ENCODE data around the gene HDAC8. TPM values are rescaled to one million over a fixed set of nuclear protein-coding genes. Genes with fewer than 3 reads are reported as not detected.

Gene HDAC8
- total RNA-seq, 2 donors from 2014 or later: 33.3 to 33.9 TPM

DNA sequence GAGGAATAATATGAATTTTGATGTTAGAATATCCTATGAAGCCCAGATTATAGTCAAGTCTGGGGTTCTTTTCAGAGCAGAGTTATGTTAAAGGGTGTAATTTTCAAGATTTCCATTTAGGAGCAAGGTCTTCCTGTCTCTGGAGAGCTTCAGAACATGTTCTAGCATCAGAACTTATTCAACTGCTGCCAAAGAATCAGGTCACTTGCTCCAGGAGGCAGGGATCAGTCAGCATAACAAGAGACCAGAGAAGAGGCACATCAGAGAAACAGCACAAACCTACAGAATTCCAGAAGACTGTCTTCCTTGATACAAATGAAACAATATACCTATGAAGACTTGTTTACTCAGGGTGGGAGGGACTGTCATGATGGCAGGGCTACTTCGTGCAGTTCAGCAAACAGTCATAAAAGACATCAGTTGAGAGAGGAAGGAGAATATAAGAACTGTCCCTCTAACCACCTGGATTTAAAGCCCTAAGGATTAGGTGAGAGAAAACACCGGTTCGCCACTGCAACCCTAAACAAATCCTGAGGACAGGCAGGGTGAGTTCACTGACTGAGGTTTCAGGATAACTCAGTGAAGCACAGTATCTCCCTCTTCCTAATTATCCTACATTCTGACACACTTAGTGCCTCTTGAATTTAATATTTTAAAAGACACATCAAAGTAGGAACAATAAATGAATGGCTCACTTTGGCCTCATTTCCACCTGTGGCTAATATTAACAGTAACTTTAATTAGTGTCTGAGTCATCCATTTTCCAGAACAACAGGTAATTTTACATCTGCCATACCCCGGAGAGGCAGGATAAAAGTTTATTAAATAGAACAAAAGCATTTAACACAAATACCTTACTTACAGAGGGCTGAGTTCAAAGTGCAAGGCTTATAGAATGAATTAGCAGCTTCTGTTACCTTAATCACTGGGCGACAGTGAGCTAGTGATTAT is 93.0 kb downstream of the HDAC8 start:
- no peak for DNase-seq
- Histone ChIP-seq H3K9ac (ENCODE audit: extremely low read depth, low read length, poor library complexity, severe bottlenecking) (no peak overlapping the region), H3K4me3 (ENCODE audit: low read length) (no peak overlapping the region), H3K36me3 (ENCODE audit: control insufficient read depth, insufficient read depth, low read length) (peaks cover 4% of the 10 kb centered on the region), H3K4me1 (ENCODE audit: control insufficient read depth, insufficient read depth, low read length) (no peaks in the 10 kb centered on the region), H3K27ac (ENCODE audit: low read depth, low read length) (no peak overlapping the region), H3K9me3 (ENCODE audit: control insufficient read depth, low read length) (no peaks in the 10 kb centered on the region), H3K27me3 (ENCODE audit: control insufficient read depth, insufficient read depth, low read length, poor library complexity, severe bottlenecking) (no peaks in the 10 kb centered on the region)
- 40 to 82% methylated on average over 1 to 5 of the region's 5 CpGs for whole genome bisulfite sequencing, 2 experiments (ENCODE audit: insufficient coverage in 1 of 2, insufficient read length in 1 of 2)
- Mint-ChIP-seq H3K27ac (no peak overlapping the region), H3K27me3 (ENCODE audit: insufficient read depth) (no peaks in the 10 kb centered on the region), H3K36me3 (ENCODE audit: low read depth) (peaks cover 8% of the 10 kb centered on the region), H3K9me3 (peaks cover 47% of the 10 kb centered on the region), H3K4me3 (no peak overlapping the region), H3K4me1 (peaks cover 1% of the 10 kb centered on the region)
- TF ChIP-seq, protein P1, sequence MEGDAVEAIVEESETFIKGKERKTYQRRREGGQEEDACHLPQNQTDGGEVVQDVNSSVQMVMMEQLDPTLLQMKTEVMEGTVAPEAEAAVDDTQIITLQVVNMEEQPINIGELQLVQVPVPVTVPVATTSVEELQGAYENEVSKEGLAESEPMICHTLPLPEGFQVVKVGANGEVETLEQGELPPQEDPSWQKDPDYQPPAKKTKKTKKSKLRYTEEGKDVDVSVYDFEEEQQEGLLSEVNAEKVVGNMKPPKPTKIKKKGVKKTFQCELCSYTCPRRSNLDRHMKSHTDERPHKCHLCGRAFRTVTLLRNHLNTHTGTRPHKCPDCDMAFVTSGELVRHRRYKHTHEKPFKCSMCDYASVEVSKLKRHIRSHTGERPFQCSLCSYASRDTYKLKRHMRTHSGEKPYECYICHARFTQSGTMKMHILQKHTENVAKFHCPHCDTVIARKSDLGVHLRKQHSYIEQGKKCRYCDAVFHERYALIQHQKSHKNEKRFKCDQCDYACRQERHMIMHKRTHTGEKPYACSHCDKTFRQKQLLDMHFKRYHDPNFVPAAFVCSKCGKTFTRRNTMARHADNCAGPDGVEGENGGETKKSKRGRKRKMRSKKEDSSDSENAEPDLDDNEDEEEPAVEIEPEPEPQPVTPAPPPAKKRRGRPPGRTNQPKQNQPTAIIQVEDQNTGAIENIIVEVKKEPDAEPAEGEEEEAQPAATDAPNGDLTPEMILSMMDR (conservative IDR thresholded peaks at IDR 0.05): no peak

DNA sequence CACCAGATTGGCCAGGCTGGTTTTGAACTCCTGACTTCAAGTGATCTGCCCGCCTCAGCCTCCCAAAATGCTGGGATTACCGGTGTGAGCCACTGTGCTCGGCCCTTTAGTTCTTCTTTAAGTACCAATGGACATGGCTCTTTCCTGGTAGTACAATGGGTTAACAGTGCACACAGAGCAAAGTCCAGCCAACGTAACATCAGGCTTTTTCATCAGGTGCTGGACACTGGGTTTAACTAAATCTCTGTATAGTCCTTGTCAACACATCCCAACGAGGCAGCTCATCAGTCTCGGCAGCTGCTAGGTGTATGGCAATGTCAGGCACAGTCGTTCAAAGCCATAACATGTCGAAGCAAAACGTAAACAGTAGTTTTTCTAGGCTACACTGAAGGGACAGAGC is 93.8 kb downstream of the HDAC8 start:
- H3K4me1 Mint-ChIP-seq: peaks cover 1% of the 10 kb centered on the region
- H3K27ac Mint-ChIP-seq: no peak overlapping the region
- TF ChIP-seq, protein P1 (conservative IDR thresholded peaks at IDR 0.05): no peak
- no peak overlapping the region for H3K4me3 Mint-ChIP-seq
- H3K4me1 ChIP-seq (ENCODE audit: control insufficient read depth, insufficient read depth, low read length): no peaks in the 10 kb centered on the region
- no peaks in the 10 kb centered on the region for H3K9me3 ChIP-seq (ENCODE audit: control insufficient read depth, low read length)
- no peak overlapping the region for H3K9ac ChIP-seq (ENCODE audit: extremely low read depth, low read length, poor library complexity, severe bottlenecking)
- no peaks in the 10 kb centered on the region for H3K27me3 Mint-ChIP-seq (ENCODE audit: insufficient read depth)
- no peak for DNase-seq
- H3K9me3 Mint-ChIP-seq: peaks cover 42% of the 10 kb centered on the region
- H3K36me3 ChIP-seq (ENCODE audit: control insufficient read depth, insufficient read depth, low read length): peaks cover 4% of the 10 kb centered on the region
- WGBS, 2 experiments (ENCODE audit: insufficient coverage in 1 of 2, insufficient read length in 1 of 2): 93 to 94% methylated on average over 6 to 9 of the region's 9 CpGs
- H3K36me3 Mint-ChIP-seq (ENCODE audit: low read depth): peaks cover 7% of the 10 kb centered on the region
- H3K27me3 ChIP-seq (ENCODE audit: control insufficient read depth, insufficient read depth, low read length, poor library complexity, severe bottlenecking): no peaks in the 10 kb centered on the region
- no peak overlapping the region for H3K27ac ChIP-seq (ENCODE audit: low read depth, low read length)
- no peak overlapping the region for H3K4me3 ChIP-seq (ENCODE audit: low read length)

DNA sequence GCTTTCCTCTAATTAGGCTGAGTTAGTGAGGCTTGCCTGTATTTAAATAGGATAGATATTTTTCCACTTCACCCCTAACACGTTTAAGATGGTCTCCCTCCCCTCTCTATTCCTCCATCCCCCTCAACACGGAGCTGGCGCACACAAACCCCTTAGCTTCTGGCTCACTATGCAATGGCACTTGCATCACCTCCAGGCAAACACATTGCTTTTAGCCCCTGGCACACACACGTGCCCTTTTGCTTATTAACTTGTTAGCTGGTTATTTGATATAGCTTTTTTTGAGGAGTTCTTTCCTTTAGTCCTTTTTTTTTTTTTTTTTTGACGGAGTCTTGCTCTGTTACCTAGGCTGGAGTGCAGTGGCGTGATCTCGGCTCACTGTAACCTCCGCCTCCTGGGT is 94.3 kb downstream of the HDAC8 start:
- Histone ChIP-seq H3K4me1 (ENCODE audit: control insufficient read depth, insufficient read depth, low read length) (no peaks in the 10 kb centered on the region), H3K36me3 (ENCODE audit: control insufficient read depth, insufficient read depth, low read length) (peaks cover 4% of the 10 kb centered on the region), H3K27me3 (ENCODE audit: control insufficient read depth, insufficient read depth, low read length, poor library complexity, severe bottlenecking) (no peaks in the 10 kb centered on the region), H3K4me3 (ENCODE audit: low read length) (no peak overlapping the region), H3K9me3 (ENCODE audit: control insufficient read depth, low read length) (no peaks in the 10 kb centered on the region), H3K9ac (ENCODE audit: extremely low read depth, low read length, poor library complexity, severe bottlenecking) (no peak overlapping the region), H3K27ac (ENCODE audit: low read depth, low read length) (no peak overlapping the region)
- WGBS, 2 experiments (ENCODE audit: insufficient coverage in 1 of 2, insufficient read length in 1 of 2): 85% methylated on average over 8 of the region's 8 CpGs; no CpG with 5 or more reads in 1 of the 2 experiments
- peaks cover 40% of the 10 kb centered on the region for H3K9me3 Mint-ChIP-seq
- no peak overlapping the region for H3K4me3 Mint-ChIP-seq
- H3K27ac Mint-ChIP-seq: no peak overlapping the region
- H3K4me1 Mint-ChIP-seq: peaks cover 1% of the 10 kb centered on the region
- no peaks in the 10 kb centered on the region for H3K27me3 Mint-ChIP-seq (ENCODE audit: insufficient read depth)
- TF ChIP-seq, protein P1 (conservative IDR thresholded peaks at IDR 0.05): no peak
- peaks cover 8% of the 10 kb centered on the region for H3K36me3 Mint-ChIP-seq (ENCODE audit: low read depth)
- DNase-seq: no peak
